IMR-90 (cell line): ENCODE data around the gene DDX50. TPM values are rescaled to one million over a fixed set of nuclear protein-coding genes. Genes with fewer than 3 reads are reported as not detected.

ENCODE experiments used
- ATAC-seq: fragments of 200-7000 bp; cut with Tn5 transposase; 2 replicates; pipeline ENCODE4 v1.9.1; 2020; ENCODE audit warnings: low read depth, mild to moderate bottlenecking, moderate library complexity
- BruUV-seq: library from RNA; stranded (reverse); fragments of 400-500 nt; replicated peaks from 2 replicates; lab custom pipeline; 2021; lab: Mats Ljungman, UMichigan
- CTCF ChIA-PET: fragments of 300-600 bp; formaldehyde crosslinking; extraction: SDS; loops from one replicate; lab custom pipeline; 2021; ENCODE audit warnings: antibody characterized with exemption; lab: Yijun Ruan, JAX
- POLR2A ChIA-PET: fragments of 300-600 bp; sonication (Branson Sonifier 250); formaldehyde crosslinking; loops from one replicate; lab custom pipeline; 2022; ENCODE audit warnings: antibody characterized with exemption; ENCODE audit not compliant: unreplicated experiment; lab: Charles Lee
- DNase-seq: peaks from one replicate; pipeline ENCODE4 v3.0.0; 2013
- H2AFZ ChIP-seq: replicated peaks from 2 replicates; pipeline ENCODE3; 2013; ENCODE audit warnings: low read length, mild to moderate bottlenecking; ENCODE audit not compliant: poor library complexity
- H2AK5ac ChIP-seq: 2 replicates; pipeline ENCODE4 v1.6.1; 2013; ENCODE audit warnings: low read depth, low read length, inconsistent platforms
- H2AK9ac ChIP-seq: replicated peaks from 2 replicates; pipeline ENCODE3; 2013; ENCODE audit warnings: mild to moderate bottlenecking, low read depth, low read length, moderate library complexity; ENCODE audit not compliant: poor library complexity
- H2BK120ac ChIP-seq: 2 replicates; pipeline ENCODE4 v1.6.1; 2013; ENCODE audit warnings: low read depth, low read length, inconsistent platforms
- H2BK15ac ChIP-seq: 3 replicates; pipeline ENCODE4 v1.6.1; 2013; ENCODE audit warnings: low read depth, low read length, inconsistent platforms
- H2BK20ac ChIP-seq: 2 replicates; pipeline ENCODE4 v1.6.1; 2013; ENCODE audit warnings: low read depth, mild to moderate bottlenecking, inconsistent platforms, low read length, moderate library complexity
- H2BK5ac ChIP-seq: 2 replicates; pipeline ENCODE4 v1.6.1; 2013; ENCODE audit warnings: mild to moderate bottlenecking, low read depth, low read length, inconsistent platforms; ENCODE audit not compliant: poor library complexity, severe bottlenecking
- H3K14ac ChIP-seq: replicated peaks from 2 replicates; pipeline ENCODE4 v1.6.1; 2013; ENCODE audit warnings: low read depth, low read length, inconsistent platforms
- H3K18ac ChIP-seq: 2 replicates; pipeline ENCODE4 v1.6.1; 2013; ENCODE audit warnings: low read depth, low read length, control low read depth
- H3K23ac ChIP-seq: 2 replicates; pipeline ENCODE4 v1.6.1; 2013; ENCODE audit warnings: low read depth, low read length, inconsistent platforms
- H3K27ac ChIP-seq: 2 replicates; pipeline ENCODE4 v1.5.1; 2013; ENCODE audit warnings: mild to moderate bottlenecking, control low read depth, low read length; ENCODE audit not compliant: insufficient read depth
- H3K27me3 ChIP-seq: 2 replicates; pipeline ENCODE4 v1.6.1; 2013; ENCODE audit warnings: low read length; ENCODE audit not compliant: control insufficient read depth, insufficient read depth
- H3K36me3 ChIP-seq: 2 replicates; pipeline ENCODE4 v1.6.1; 2013; ENCODE audit warnings: low read length, mixed read lengths; ENCODE audit not compliant: control insufficient read depth, insufficient read depth
- H3K4ac ChIP-seq: 2 replicates; pipeline ENCODE4 v1.6.1; 2013; ENCODE audit warnings: low read depth, low read length, inconsistent platforms
- H3K4me1 ChIP-seq: 2 replicates; pipeline ENCODE4 v1.6.1; 2013; ENCODE audit warnings: low read length, mixed read lengths; ENCODE audit not compliant: control insufficient read depth, insufficient read depth
- H3K4me2 ChIP-seq: 2 replicates; pipeline ENCODE4 v1.6.1; 2013; ENCODE audit warnings: low read depth, mild to moderate bottlenecking, control low read depth, low read length, moderate library complexity
- H3K4me3 ChIP-seq: 2 replicates; pipeline ENCODE4 v1.5.1; 2013; ENCODE audit warnings: low read depth, mild to moderate bottlenecking, control low read depth, low read length, moderate library complexity; ENCODE audit not compliant: insufficient read depth
- H3K56ac ChIP-seq: 2 replicates; pipeline ENCODE4 v1.6.1; 2013; ENCODE audit warnings: low read length, inconsistent platforms; ENCODE audit not compliant: insufficient read depth; ENCODE audit errors: extremely low read depth
- H3K79me1 ChIP-seq, 2 experiments: 2 replicates each; pipeline ENCODE4 v1.6.1; 2013; ENCODE audit warnings: low read length in 2 of 2, inconsistent platforms in 1 of 2, low read depth in 1 of 2
- H3K9ac ChIP-seq: 2 replicates; pipeline ENCODE4 v1.6.1; 2013; ENCODE audit warnings: low read depth, low read length, control low read depth
- H3K9me1 ChIP-seq: 2 replicates; pipeline ENCODE4 v1.6.1; 2013; ENCODE audit warnings: low read length, inconsistent platforms; ENCODE audit not compliant: insufficient read depth
- H3K9me3 ChIP-seq: 2 replicates; pipeline ENCODE4 v1.6.1; 2013; ENCODE audit warnings: low read length; ENCODE audit not compliant: control insufficient read depth, insufficient read depth
- H4K20me1 ChIP-seq: 2 replicates; pipeline ENCODE4 v1.6.1; 2013; ENCODE audit warnings: low read length, inconsistent platforms; ENCODE audit not compliant: insufficient read depth
- H4K5ac ChIP-seq: 2 replicates; pipeline ENCODE4 v1.6.1; 2013; ENCODE audit warnings: mild to moderate bottlenecking, low read depth, low read length, control low read depth
- H4K8ac ChIP-seq, 2 experiments: 2 replicates each; pipeline ENCODE4 v1.6.1; 2013; ENCODE audit warnings: low read depth in 2 of 2, low read length in 2 of 2, control low read depth in 1 of 2, inconsistent platforms in 1 of 2
- H4K91ac ChIP-seq: 2 replicates; pipeline ENCODE4 v1.6.1; 2013; ENCODE audit warnings: low read depth, low read length, inconsistent platforms; ENCODE audit not compliant: insufficient read depth
- MAZ ChIP-seq: IDR thresholded peaks from 2 replicates; pipeline ENCODE4 v1.6.1; 2012; ENCODE audit warnings: low read depth, mild to moderate bottlenecking, low read length, improper control_type of control experiment, moderate library complexity, borderline replicate concordance
- RFX5 ChIP-seq: IDR thresholded peaks from 2 replicates; pipeline ENCODE4 v1.8.0; 2012; ENCODE audit warnings: low read depth, mild to moderate bottlenecking, low read length, moderate library complexity
- WGBS, 2 experiments: methylation state at CpG; one replicate each; pipeline versions ENCODE4 v1.1.5 to v1.1.7; 2013; ENCODE audit warnings: missing lambda C conversion rate in 2 of 2; ENCODE audit not compliant: insufficient read length in 1 of 2; ENCODE audit errors: extremely low coverage in 2 of 2; 5-methylcytosine and 5-hydroxymethylcytosine counted together
- dilution Hi-C: fragments of 300-500 bp; cut with HindIII; formaldehyde crosslinking; loops from one replicate; pipeline ENCODE4 v1.14.3; 2018; ENCODE audit warnings: low sequenced_read_pairs; ENCODE audit not compliant: unreplicated experiment
- in situ Hi-C: fragments of 300-500 bp; cut with MboI; formaldehyde crosslinking; loops from 3 replicates; pipeline ENCODE4 v1.14.3; 2019; ENCODE audit warnings: low sequenced_read_pairs, inconsistent platforms, mixed read lengths
- intact Hi-C: fragments of 100-400 bp; cut with micrococcal nuclease; formaldehyde crosslinking; loops from 2 replicates; pipeline ENCODE4 v1.10.0; 2022
- polyA plus RNA-seq, 3 experiments: library from polyadenylated mRNA; depleted of rRNA; stranded (reverse); fragments of >200 nt; gene quantifications; 2 replicates each; pipeline ENCODE4 v1.2.3, GENCODE V29; 2012; ENCODE audit warnings: low replicate concordance in 1 of 3
- total RNA-seq: library from RNA; depleted of rRNA; stranded (reverse); fragments of >200 nt; gene quantifications from 2 replicates; pipeline ENCODE4 v1.2.3, GENCODE V29; 2012
- TF ChIP-seq, protein P1 (sequence below): fragments of 150-350 bp; IDR thresholded peaks from 2 replicates; pipeline ENCODE4 v1.6.1; 2017; ENCODE audit warnings: mild to moderate bottlenecking, antibody characterized with exemption, low read length, low read depth
- TF ChIP-seq, protein P2 (sequence below): conservative IDR thresholded peaks from 2 replicates; pipeline ENCODE4 v1.5.1; 2012; ENCODE audit warnings: mild to moderate bottlenecking, low read depth, low read length, improper control_type of control experiment

The DDX50 gene
- total and polyA plus RNA-seq, 2 of the 4 experiments (the other 2 are of a cell fraction) = 31.1 to 55.7 TPM

DNA sequence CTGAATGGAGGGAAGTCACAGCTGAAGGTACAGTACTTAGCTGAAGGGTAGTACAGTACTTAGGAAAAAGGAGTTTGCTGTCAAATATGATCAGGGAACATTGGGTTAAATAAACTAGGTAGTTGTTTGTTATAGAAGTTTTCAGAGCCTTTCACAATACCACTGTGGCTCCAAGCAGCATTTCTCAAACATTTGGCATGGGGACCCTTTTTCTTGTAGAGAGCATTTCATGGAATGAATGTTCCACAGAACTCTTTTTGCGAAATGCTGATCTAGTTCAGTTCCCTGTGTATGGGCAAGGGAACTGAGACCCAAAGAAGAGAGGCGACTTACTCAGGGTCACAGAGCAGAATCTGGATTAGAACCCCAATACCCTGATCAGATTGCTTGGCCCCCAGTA, 31.5 kb upstream of the DDX50 start:
- H3K18ac ChIP-seq = no peak overlapping the region
- WGBS, 2 experiments = no CpG with 5 or more reads among the region's 2 CpGs
- H4K5ac ChIP-seq = no peak overlapping the region
- no peak for ATAC-seq
- no peak overlapping the region for H2BK5ac ChIP-seq
- H2AFZ ChIP-seq = no peak overlapping the region
- peaks cover 4% of the 10 kb centered on the region for H3K4me1 ChIP-seq
- no peak overlapping the region for H3K4me2 ChIP-seq
- H3K56ac ChIP-seq = no peak overlapping the region
- H3K4me3 ChIP-seq = no peak overlapping the region
- no peak overlapping the region for H3K9ac ChIP-seq
- TF ChIP-seq, protein P1, sequence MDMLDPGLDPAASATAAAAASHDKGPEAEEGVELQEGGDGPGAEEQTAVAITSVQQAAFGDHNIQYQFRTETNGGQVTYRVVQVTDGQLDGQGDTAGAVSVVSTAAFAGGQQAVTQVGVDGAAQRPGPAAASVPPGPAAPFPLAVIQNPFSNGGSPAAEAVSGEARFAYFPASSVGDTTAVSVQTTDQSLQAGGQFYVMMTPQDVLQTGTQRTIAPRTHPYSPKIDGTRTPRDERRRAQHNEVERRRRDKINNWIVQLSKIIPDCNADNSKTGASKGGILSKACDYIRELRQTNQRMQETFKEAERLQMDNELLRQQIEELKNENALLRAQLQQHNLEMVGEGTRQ = no peak
- TF ChIP-seq, protein P2, sequence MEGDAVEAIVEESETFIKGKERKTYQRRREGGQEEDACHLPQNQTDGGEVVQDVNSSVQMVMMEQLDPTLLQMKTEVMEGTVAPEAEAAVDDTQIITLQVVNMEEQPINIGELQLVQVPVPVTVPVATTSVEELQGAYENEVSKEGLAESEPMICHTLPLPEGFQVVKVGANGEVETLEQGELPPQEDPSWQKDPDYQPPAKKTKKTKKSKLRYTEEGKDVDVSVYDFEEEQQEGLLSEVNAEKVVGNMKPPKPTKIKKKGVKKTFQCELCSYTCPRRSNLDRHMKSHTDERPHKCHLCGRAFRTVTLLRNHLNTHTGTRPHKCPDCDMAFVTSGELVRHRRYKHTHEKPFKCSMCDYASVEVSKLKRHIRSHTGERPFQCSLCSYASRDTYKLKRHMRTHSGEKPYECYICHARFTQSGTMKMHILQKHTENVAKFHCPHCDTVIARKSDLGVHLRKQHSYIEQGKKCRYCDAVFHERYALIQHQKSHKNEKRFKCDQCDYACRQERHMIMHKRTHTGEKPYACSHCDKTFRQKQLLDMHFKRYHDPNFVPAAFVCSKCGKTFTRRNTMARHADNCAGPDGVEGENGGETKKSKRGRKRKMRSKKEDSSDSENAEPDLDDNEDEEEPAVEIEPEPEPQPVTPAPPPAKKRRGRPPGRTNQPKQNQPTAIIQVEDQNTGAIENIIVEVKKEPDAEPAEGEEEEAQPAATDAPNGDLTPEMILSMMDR = no peak
- TF ChIP-seq RFX5 (no peak), MAZ (no peak)
- H2AK9ac ChIP-seq = no peak overlapping the region
- POLR2A ChIA-PET = no interaction called here
- H2AK5ac ChIP-seq = no peak overlapping the region
- H3K27ac ChIP-seq = no peak overlapping the region
- no peaks in the 10 kb centered on the region for H3K36me3 ChIP-seq
- no peak overlapping the region for H3K4ac ChIP-seq
- in situ Hi-C loops = no loop called here
- no peak for DNase-seq
- no peak overlapping the region for H3K23ac ChIP-seq
- dilution Hi-C loops = no loop called here
- H4K20me1 ChIP-seq = no peaks in the 10 kb centered on the region
- no peaks in the 10 kb centered on the region; the same call in 1 of the 2 replicates for H3K9me1 ChIP-seq
- intact Hi-C loops = no loop called here
- no peaks in the 10 kb centered on the region for H3K79me1 ChIP-seq
- no peak overlapping the region for H2BK20ac ChIP-seq
- H2BK15ac ChIP-seq = no peak overlapping the region
- CTCF ChIA-PET = no interaction called here
- no peak overlapping the region for H2BK120ac ChIP-seq
- BruUV-seq = no TSS peak
- H4K91ac ChIP-seq = no peak overlapping the region
- no peak overlapping the region for H3K14ac ChIP-seq
- H3K9me3 ChIP-seq = peaks cover 3% of the 10 kb centered on the region
- no peak overlapping the region for H4K8ac ChIP-seq
- no peaks in the 10 kb centered on the region for H3K27me3 ChIP-seq
